Chondrocyte (in vitro differentiated cells): ENCODE results near the gene TCEA2. TPM values are rescaled to one million over a fixed set of nuclear protein-coding genes. Genes with fewer than 3 reads are reported as not detected.

Experiments
- DNase-seq: peaks from one replicate; pipeline ENCODE4 v3.0.0; 2021; ENCODE audit warnings: mixed read lengths, low spot score
- H3K27ac Mint-ChIP-seq: one replicate; pipeline ENCODE4 v1.8.0; 2021; ENCODE audit warnings: mild to moderate bottlenecking, moderate library complexity, mixed read lengths; ENCODE audit not compliant: unreplicated experiment
- H3K27me3 Mint-ChIP-seq: 2 replicates; pipeline ENCODE4 v1.8.0; 2021; ENCODE audit warnings: low read depth, mixed read lengths
- H3K36me3 Mint-ChIP-seq: 2 replicates; pipeline ENCODE4 v1.8.0; 2021; ENCODE audit warnings: low read depth, mixed read lengths
- H3K4me1 Mint-ChIP-seq: 2 replicates; pipeline ENCODE4 v1.8.0; 2021; ENCODE audit warnings: low read depth, mild to moderate bottlenecking, mixed read lengths
- H3K4me3 Mint-ChIP-seq: one replicate; pipeline ENCODE4 v1.8.0; 2021; ENCODE audit warnings: mild to moderate bottlenecking, moderate library complexity, mixed read lengths; ENCODE audit not compliant: unreplicated experiment
- H3K9me3 Mint-ChIP-seq: 2 replicates; pipeline ENCODE4 v1.8.0; 2021; ENCODE audit warnings: low read depth, mixed read lengths
- CTCF ChIP-seq: fragments of 200-600 bp; sonication (generic); IDR thresholded peaks from 2 replicates; pipeline ENCODE4 v1.5.0; 2021; ENCODE audit warnings: antibody characterized with exemption, mild to moderate bottlenecking, moderate library complexity
- total RNA-seq: library from RNA; stranded (reverse); gene quantifications from 3 replicates; pipeline ENCODE4 v1.2.1, GENCODE V29; 2021

The TCEA2 gene
- total RNA-seq, 1 donor from 2014 or later, result 57.6 TPM

GRCh38 chr20:64055396-64055892, 7.6 kb upstream of the TCEA2 start:
- no peak for TF ChIP-seq CTCF
- H3K9me3 Mint-ChIP-seq, result no peaks in the 10 kb centered on the region
- H3K27me3 Mint-ChIP-seq, result no peaks in the 10 kb centered on the region
- no peak for DNase-seq
- H3K36me3 Mint-ChIP-seq, result no peaks in the 10 kb centered on the region
- no peak overlapping the region for H3K4me3 Mint-ChIP-seq
- H3K27ac Mint-ChIP-seq, result peak overlapping the region; percentile 36
- H3K4me1 Mint-ChIP-seq, result peaks cover 48% of the 10 kb centered on the region

GRCh38 chr20:64055893-64056638, 6.9 kb upstream of the TCEA2 start:
- Mint-ChIP-seq H3K27me3 (no peaks in the 10 kb centered on the region), H3K4me1 (peaks cover 48% of the 10 kb centered on the region), H3K4me3 (no peak overlapping the region), H3K36me3 (no peaks in the 10 kb centered on the region), H3K27ac (no peak overlapping the region), H3K9me3 (no peaks in the 10 kb centered on the region)
- peak; percentile 17 for TF ChIP-seq CTCF
- DNase-seq, result no peak

GRCh38 chr20:64056639-64056888, 6.4 kb upstream of the TCEA2 start:
- peaks cover 48% of the 10 kb centered on the region for H3K4me1 Mint-ChIP-seq

GRCh38 chr20:64056889-64057627, 5.9 kb upstream of the TCEA2 start:
- H3K27ac Mint-ChIP-seq, result no peak overlapping the region

More at GRCh38 chr20:64056639-64056888, 6.4 kb upstream of the TCEA2 start:
- no peak for DNase-seq
- H3K27me3 Mint-ChIP-seq, result no peaks in the 10 kb centered on the region
- no peak overlapping the region for H3K27ac Mint-ChIP-seq
- H3K4me3 Mint-ChIP-seq, result no peak overlapping the region
- H3K36me3 Mint-ChIP-seq, result no peaks in the 10 kb centered on the region
- no peaks in the 10 kb centered on the region for H3K9me3 Mint-ChIP-seq
- TF ChIP-seq CTCF, result no peak

More at GRCh38 chr20:64056889-64057627, 5.9 kb upstream of the TCEA2 start:
- no peak for DNase-seq
- Mint-ChIP-seq H3K36me3 (no peaks in the 10 kb centered on the region), H3K27me3 (no peaks in the 10 kb centered on the region), H3K4me3 (no peak overlapping the region), H3K9me3 (no peaks in the 10 kb centered on the region), H3K4me1 (peaks cover 49% of the 10 kb centered on the region)
- no peak for TF ChIP-seq CTCF
